Pancreas (tissue), 10 donors: ENCODE measurements around the gene TCP11. TPM values are rescaled to one million over a fixed set of nuclear protein-coding genes. Genes with fewer than 3 reads are reported as not detected.
A peak's percentile ranks its signal among the peaks of the same experiment; 100 is the strongest.

ENCODE experiments used
- ATAC-seq, 4 donors: fragments of 200-7000 bp; cut with Tn5 transposase; one replicate each; pipeline versions ENCODE4 v1.8.0 to v1.9.1; 2020; ENCODE audit warnings: mild to moderate bottlenecking in 4 of 4, moderate library complexity in 4 of 4
- DNase-seq, 6 donors: peaks; one replicate each; pipeline ENCODE4 v3.0.0-alpha.2; 2020
- FAIRE-seq: peaks from 2 replicates; lab custom pipeline; 2012; peaks lifted over from hg19 to GRCh38; lab: Jason Lieb, UNC
- H3K27ac ChIP-seq, 4 donors: fragments of 200-600 bp; sonication (generic); 1 replicate in 3 of 4; 2 replicates in 1 of 4; pipeline versions ENCODE4 v1.5.0 to v1.8.0; 2020
- H3K27me3 ChIP-seq, 4 donors: fragments of 200-600 bp; one replicate each; pipeline ENCODE4 v1.8.0; 2021
- H3K36me3 ChIP-seq, 3 donors: fragments of 200-600 bp; sonication (generic) in 1 of 3; one replicate each; pipeline versions ENCODE4 v1.5.0 to v1.8.0; 2020 to 2021
- H3K4me1 ChIP-seq, 3 donors: fragments of 200-600 bp; one replicate each; pipeline ENCODE4 v1.8.0; 2021
- H3K4me3 ChIP-seq, 4 donors: fragments of 200-600 bp; sonication (generic) in 2 of 4; one replicate each; pipeline versions ENCODE4 v1.5.0 to v1.8.0; 2020 to 2021
- H3K9me3 ChIP-seq, 4 donors: fragments of 200-600 bp; one replicate each; pipeline ENCODE4 v1.8.0; 2021
- CTCF ChIP-seq, 4 donors: fragments of 200-600 bp; sonication (generic) in 3 of 4; IDR thresholded peaks; one replicate each; pipeline versions ENCODE4 v1.5.0 to v1.8.0; 2021; ENCODE audit warnings: antibody characterized with exemption in 4 of 4
- WGBS, 2 donors: extraction: QIAGEN DNeasy Blood & Tissue Kit; methylation state at CpG; one replicate each; pipeline ENCODE4 v1.1.7; 2013; 5-methylcytosine and 5-hydroxymethylcytosine counted together
- intact Hi-C, 3 donors: fragments of 100-400 bp; cut with DNase I; formaldehyde crosslinking; loops; one replicate each; pipeline versions ENCODE4 v1.11.1 to v1.14.2; 2022
- polyA plus RNA-seq, 2 donors: library from polyadenylated mRNA; stranded (reverse); fragments of 200-250 nt; gene quantifications; one replicate each; pipeline ENCODE4 v1.2.3, GENCODE V29; 2013
- total RNA-seq, 6 donors: library from RNA; stranded (reverse); fragmentation: NEBNext Ultra II Directional in 4 of 6; extraction: Animal tissue kit (Norgen Biotek cat#: 25700) in 4 of 6; gene quantifications; one replicate each; pipeline versions ENCODE4 v1.2.1 to v1.2.4, GENCODE V29; 2021 to 2023
- donor health status: healthy with polysubstance abuse.
- donor health status: DM: no; HTN: no; CAD: no; lungs with moderate emphysema.
- donor health status: DM: no; HTN: no; CAD: no.
- donor health status: control.
- donor health status: control.
- donor health status: Bipolar disorder and iron deficiency.
- donor health status: DM: yes; HTN: yes; CAD: no.
- donor health status: DM: no; HTN: no; CAD: no.
- donor health status: DM: no; HTN: no; CAD: no.
- donor health status: DM: yes; HTN: yes; CAD: no.

The TCP11 gene
- total and polyA plus RNA-seq, 8 donors: 0.14 to 0.34 TPM; not detected in 6

GRCh38 chr6:35170891-35171290 is 29.8 kb upstream of the TCP11 start:
- no peak for ATAC-seq
- H3K27me3 ChIP-seq: no peaks in the 10 kb centered on the region
- H3K4me1 ChIP-seq: peaks cover 0 to 6% (median 0%) of the 10 kb centered on the region in 3 donors
- H3K4me3 ChIP-seq: no peak overlapping the region
- no peak for DNase-seq
- no peaks in the 10 kb centered on the region for H3K36me3 ChIP-seq
- WGBS, 2 donors: 68 to 81% methylated on average over 3 of the region's 3 CpGs
- TF ChIP-seq CTCF (IDR thresholded peaks at IDR 0.05): no peak
- H3K9me3 ChIP-seq: no peaks in the 10 kb centered on the region
- intact Hi-C loops: no loop called here
- no peak overlapping the region for H3K27ac ChIP-seq
- FAIRE-seq: no peak

GRCh38 chr6:35170166-35170565 is 29.0 kb upstream of the TCP11 start:
- intact Hi-C loops: no loop called here
- Histone ChIP-seq H3K36me3 (no peaks in the 10 kb centered on the region), H3K9me3 (no peaks in the 10 kb centered on the region), H3K4me1 (peaks cover 0 to 14% (median 0%) of the 10 kb centered on the region in 3 donors), H3K27ac (no peak overlapping the region), H3K4me3 (no peak overlapping the region), H3K27me3 (no peaks in the 10 kb centered on the region)
- DNase-seq: no peak
- 78 to 94% methylated on average over 1 of the region's 1 CpG for WGBS, 2 donors
- TF ChIP-seq CTCF (IDR thresholded peaks at IDR 0.05): no peak
- no peak for ATAC-seq
- FAIRE-seq: no peak

- 85 to 89% methylated on average over 7 of the region's 7 CpGs for WGBS, 2 donors
- no peak for TF ChIP-seq CTCF (IDR thresholded peaks at IDR 0.05)
- H3K36me3 ChIP-seq: no peaks in the 10 kb centered on the region
- H3K4me3 ChIP-seq: no peak overlapping the region
- no peak overlapping the region for H3K27ac ChIP-seq
- DNase-seq: no peak
- intact Hi-C loops: no loop called here
- no peak for FAIRE-seq
- no peaks in the 10 kb centered on the region for H3K9me3 ChIP-seq
- peaks cover 0 to 14% (median 0%) of the 10 kb centered on the region in 3 donors for H3K4me1 ChIP-seq
- no peak for ATAC-seq
- H3K27me3 ChIP-seq: no peaks in the 10 kb centered on the region
Observed at GRCh38 chr6:35168461-35168861, 27.3 kb upstream of the TCP11 start.

- no peak for TF ChIP-seq CTCF (IDR thresholded peaks at IDR 0.05)
- intact Hi-C loops: no loop called here
- no peaks in the 10 kb centered on the region for H3K27me3 ChIP-seq
- H3K4me3 ChIP-seq: no peak overlapping the region
- FAIRE-seq: no peak
- H3K9me3 ChIP-seq: no peaks in the 10 kb centered on the region
- no peak for ATAC-seq
- H3K27ac ChIP-seq: no peak overlapping the region
- H3K36me3 ChIP-seq: no peaks in the 10 kb centered on the region
- peaks cover 0 to 18% (median 0%) of the 10 kb centered on the region in 3 donors for H3K4me1 ChIP-seq
- DNase-seq: no peak
Observed at GRCh38 chr6:35167505-35167904, 26.4 kb upstream of the TCP11 start.

GRCh38 chr6:35166520-35166919 is 25.4 kb upstream of the TCP11 start:
- no peak for TF ChIP-seq CTCF (IDR thresholded peaks at IDR 0.05)
- no peak for FAIRE-seq
- no peaks in the 10 kb centered on the region for H3K27me3 ChIP-seq
- no peaks in the 10 kb centered on the region for H3K36me3 ChIP-seq
- intact Hi-C loops: no loop called here
- H3K9me3 ChIP-seq: no peaks in the 10 kb centered on the region
- DNase-seq: no peak
- H3K27ac ChIP-seq: peak overlapping the region in 2 of 4 donors; percentile 76 to 87
- WGBS, 2 donors: 80 to 84% methylated on average over 5 of the region's 5 CpGs
- H3K4me1 ChIP-seq: peaks cover 0 to 26% (median 4%) of the 10 kb centered on the region in 3 donors
- peak in 3 of 4 donors; percentile 9 to 31 (median 21) for ATAC-seq
- H3K4me3 ChIP-seq: no peak overlapping the region
